Bone marrow (tissue), 2 donors: Measurements from ENCODE around the gene IFNL2.
"Not testable (repeated sequence)": the region's sequence is repeated elsewhere in the genome, so short reads cannot be mapped to it uniquely, and the experiment has no call there.

Experiments
- DNase-seq, 2 donors: peaks; one replicate each; lab custom pipeline; 2025; lab: John Stamatoyannopoulos, UW

The IFNL2 gene

GRCh38 chr19:39297931-39298634, 29.9 kb downstream of the IFNL2 start:
- DNase-seq = no peak

GRCh38 chr19:39299404-39299803, 31.2 kb downstream of the IFNL2 start:
- DNase-seq = no peak

- DNase-seq = no peak
These were observed 31.6 kb downstream of the IFNL2 start for GRCh38 chr19:39299832-39300231.

GRCh38 chr19:39301021-39301420, 32.8 kb downstream of the IFNL2 start:
- no peak for DNase-seq

- DNase-seq = no peak
These were observed 33.4 kb downstream of the IFNL2 start for GRCh38 chr19:39301562-39301961.

GRCh38 chr19:39303373-39304184, 35.4 kb downstream of the IFNL2 start:
- DNase-seq = no peak

- no peak for DNase-seq
These were observed 36.0 kb downstream of the IFNL2 start for GRCh38 chr19:39304185-39304513.

- no peak for DNase-seq
These were observed 36.7 kb downstream of the IFNL2 start for GRCh38 chr19:39304701-39305571.

GRCh38 chr19:39306075-39306474, 37.9 kb downstream of the IFNL2 start:
- DNase-seq = no peak

GRCh38 chr19:39307046-39307821, 39.0 kb downstream of the IFNL2 start:
- no peak for DNase-seq

- no peak for DNase-seq
These were observed 39.8 kb downstream of the IFNL2 start for GRCh38 chr19:39307822-39308530.

GRCh38 chr19:39308531-39309304, 40.5 kb downstream of the IFNL2 start:
- DNase-seq = no peak

GRCh38 chr19:39309305-39309670, 41.1 kb downstream of the IFNL2 start:
- DNase-seq = not testable (repeated sequence)

- DNase-seq = no peak
These were observed 42.5 kb downstream of the IFNL2 start for GRCh38 chr19:39310558-39311311.

- DNase-seq = no peak
These were observed 46.0 kb downstream of the IFNL2 start for GRCh38 chr19:39314016-39314728.

GRCh38 chr19:39315933-39316332, 47.7 kb downstream of the IFNL2 start:
- no peak for DNase-seq

GRCh38 chr19:39316627-39317321, 48.6 kb downstream of the IFNL2 start:
- DNase-seq = no peak

- no peak for DNase-seq
These were observed 49.3 kb downstream of the IFNL2 start for GRCh38 chr19:39317476-39317875.
